VCaP (cell line): ENCODE data around the gene FBN1.

Experiments
- H3K27ac ChIP-seq: fragments of 450-650 bp; 2 replicates; pipeline ENCODE4 v1.5.1; 2017
- TF ChIP-seq, protein P1 (sequence below): fragments of 450-650 bp; conservative IDR thresholded peaks from 2 replicates; pipeline ENCODE4 v1.5.1; 2017; ENCODE audit warnings: mild to moderate bottlenecking, moderate library complexity

Gene FBN1

DNA sequence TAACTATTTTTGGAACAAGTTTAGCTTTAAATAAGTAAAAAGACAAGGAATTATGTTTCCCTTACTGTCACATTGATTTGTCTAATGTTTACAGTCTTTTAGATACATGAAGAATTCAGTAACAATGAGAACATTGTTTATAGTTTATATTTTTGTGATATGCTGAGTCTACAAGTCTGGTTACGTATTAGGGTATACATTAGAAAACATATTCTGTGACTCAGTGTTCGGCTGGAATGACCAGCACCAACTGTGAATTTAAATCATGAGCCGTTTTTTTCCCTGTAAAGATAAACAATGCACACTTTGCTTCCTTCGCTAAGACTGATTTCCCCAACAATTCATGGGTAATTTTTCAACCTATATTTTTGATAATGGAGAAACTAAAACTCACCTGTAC lies 182.8 kb downstream of the FBN1 start:
- peak overlapping the region; percentile 80 for H3K27ac ChIP-seq
- TF ChIP-seq, protein P1, sequence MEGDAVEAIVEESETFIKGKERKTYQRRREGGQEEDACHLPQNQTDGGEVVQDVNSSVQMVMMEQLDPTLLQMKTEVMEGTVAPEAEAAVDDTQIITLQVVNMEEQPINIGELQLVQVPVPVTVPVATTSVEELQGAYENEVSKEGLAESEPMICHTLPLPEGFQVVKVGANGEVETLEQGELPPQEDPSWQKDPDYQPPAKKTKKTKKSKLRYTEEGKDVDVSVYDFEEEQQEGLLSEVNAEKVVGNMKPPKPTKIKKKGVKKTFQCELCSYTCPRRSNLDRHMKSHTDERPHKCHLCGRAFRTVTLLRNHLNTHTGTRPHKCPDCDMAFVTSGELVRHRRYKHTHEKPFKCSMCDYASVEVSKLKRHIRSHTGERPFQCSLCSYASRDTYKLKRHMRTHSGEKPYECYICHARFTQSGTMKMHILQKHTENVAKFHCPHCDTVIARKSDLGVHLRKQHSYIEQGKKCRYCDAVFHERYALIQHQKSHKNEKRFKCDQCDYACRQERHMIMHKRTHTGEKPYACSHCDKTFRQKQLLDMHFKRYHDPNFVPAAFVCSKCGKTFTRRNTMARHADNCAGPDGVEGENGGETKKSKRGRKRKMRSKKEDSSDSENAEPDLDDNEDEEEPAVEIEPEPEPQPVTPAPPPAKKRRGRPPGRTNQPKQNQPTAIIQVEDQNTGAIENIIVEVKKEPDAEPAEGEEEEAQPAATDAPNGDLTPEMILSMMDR, result no peak

DNA sequence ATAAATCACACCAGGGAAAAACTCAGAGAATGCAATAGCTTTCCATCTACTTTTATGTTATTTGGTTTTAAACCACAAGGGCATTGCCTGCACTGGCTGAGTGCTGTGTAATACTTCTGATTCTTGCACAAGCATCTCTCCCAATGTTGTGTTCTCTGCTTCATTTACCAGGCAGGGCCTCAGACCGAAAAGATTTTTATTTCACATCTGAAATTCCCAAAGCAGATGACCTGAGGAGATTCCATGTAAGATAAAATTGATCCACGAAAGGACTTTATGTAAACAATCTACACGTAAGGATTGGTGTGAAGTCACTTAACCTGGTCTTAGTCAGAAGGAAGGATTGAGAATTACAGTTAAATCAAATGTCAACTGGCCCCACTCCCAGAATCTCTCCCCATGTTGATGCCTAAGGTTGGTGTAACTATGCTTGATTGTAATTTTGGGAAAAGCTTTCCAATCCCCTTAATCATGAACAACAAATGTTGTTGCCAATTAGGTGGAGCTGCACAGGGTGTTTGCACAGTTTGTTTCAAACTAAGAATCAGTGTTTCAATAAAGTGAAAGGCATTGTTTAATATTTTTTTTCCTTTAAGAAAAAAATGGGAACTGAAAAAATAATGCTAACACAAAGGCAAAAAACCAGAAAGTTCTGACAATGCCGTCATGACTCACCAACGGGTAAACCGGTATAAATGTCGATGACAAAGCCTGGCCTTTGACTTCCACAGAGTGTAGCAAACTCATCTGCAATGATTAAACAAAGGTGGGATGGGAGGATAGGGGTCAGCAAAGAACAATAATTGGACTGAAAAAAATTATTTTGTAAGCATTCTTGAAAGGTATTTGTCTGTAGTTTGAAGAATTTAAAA lies 185.7 kb downstream of the FBN1 start:
- TF ChIP-seq, protein P1, result no peak
- no peak overlapping the region for H3K27ac ChIP-seq

DNA sequence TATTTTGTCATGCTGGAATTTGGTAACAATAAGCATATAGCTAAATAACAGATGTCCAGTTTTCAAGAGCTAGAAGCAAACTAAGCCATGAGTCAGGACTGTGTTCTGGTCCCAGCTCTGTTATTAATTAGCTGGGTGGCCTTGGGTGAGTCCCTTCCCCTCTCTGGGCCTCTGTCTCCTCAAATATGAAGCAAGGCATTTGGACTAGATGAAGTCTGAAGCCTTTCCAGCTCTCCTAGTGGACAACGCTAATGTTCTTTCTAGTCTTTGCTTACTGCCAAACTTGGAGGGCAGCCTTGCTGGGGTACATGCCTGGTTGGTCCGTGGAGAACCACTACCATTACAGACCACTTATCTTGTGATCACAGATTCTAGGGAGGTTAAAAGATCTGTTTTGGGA lies 186.6 kb downstream of the FBN1 start:
- no peak overlapping the region for H3K27ac ChIP-seq
- TF ChIP-seq, protein P1, result no peak

DNA sequence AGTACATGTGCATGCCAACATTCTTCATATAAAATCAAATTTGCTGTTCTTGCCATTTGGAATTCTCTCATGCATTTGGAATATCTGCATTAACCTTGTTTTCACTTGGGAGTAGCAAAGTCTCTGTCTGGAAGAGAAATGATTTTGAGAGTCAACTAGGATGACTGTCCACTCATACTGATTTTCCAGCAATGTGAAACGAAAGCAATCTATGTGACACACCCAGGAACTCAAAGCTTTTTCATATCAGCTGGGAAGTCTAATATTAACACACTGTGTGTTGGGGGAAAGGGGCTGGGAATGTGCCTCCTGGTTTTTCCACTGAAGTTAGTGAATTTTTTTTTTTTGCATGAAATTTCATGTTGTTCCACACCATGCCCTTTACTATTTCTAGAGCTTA lies 189.4 kb downstream of the FBN1 start:
- H3K27ac ChIP-seq, result no peak overlapping the region
- TF ChIP-seq, protein P1, result no peak

DNA sequence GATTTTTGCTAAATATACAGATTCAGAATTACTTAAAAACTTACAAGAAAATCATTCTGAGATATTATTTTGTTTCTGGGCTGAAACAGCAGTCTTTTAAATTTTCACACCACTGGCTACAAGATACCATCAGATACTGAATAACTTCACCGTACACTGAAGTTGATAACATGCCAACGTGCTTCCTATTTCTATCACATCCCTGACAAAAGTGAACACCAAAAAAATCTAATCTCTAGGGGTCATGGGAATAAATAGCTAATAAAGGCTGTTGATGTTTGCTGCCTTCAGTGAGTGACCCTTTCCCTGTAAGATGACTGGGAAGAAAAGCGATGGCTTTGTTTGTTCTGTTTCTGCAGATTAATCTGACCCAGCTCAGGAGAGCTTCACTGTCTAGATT lies 193.8 kb downstream of the FBN1 start:
- TF ChIP-seq, protein P1, result no peak

DNA sequence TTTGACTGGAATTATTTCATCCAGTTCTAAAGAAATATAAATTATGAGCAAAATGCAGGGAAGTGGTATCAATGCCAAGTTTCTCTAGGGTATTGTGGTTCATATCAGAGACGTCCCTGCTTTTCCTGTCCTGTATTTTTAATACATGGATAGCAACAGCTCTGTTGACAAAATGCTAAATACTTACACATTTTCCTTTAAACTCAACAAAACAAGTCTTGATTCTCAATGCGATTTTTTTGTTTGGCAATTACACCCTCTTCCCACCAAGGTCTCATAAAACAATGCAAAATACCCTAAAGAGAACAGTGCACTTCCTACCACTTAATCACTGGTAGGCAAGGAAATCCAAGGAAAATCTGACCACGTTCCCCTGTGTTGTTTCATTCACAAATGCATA lies 194.3 kb downstream of the FBN1 start:
- H3K27ac ChIP-seq, result no peak overlapping the region
- TF ChIP-seq, protein P1, result no peak

More for the DNA sequence above, 193.8 kb downstream of the FBN1 start:
- no peak overlapping the region for H3K27ac ChIP-seq

DNA sequence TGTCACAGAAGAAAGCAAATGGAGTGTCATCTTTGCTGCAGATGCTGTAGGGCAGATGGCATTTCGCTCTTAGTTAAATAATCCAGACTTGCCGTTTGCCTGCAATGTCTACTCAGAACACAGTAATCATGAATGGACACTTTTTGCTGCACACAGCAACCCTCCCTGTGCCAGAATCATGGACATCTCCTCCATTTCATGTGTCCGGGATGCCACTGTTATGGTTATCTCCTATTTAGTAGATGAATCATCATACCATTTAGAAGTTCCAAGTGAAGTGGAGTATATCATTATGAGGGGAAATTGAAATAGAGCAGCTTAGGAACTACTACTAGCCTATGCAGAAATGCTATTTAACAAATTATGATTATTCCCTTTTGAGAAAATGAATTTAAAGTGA lies 195.8 kb downstream of the FBN1 start:
- H3K27ac ChIP-seq, result no peak overlapping the region
- TF ChIP-seq, protein P1, result no peak
